ENCODE measurements around the gene INTS14. TPM values are rescaled to one million over a fixed set of nuclear protein-coding genes. Genes with fewer than 3 reads are reported as not detected.

INTS14 gene
- total and polyA plus RNA-seq, 9 of the 15 experiments (the other 6 are each of a cell fraction or from before 2014, with no cell fraction given) = 30.5 to 92.4 (median 46.5) TPM

DNA sequence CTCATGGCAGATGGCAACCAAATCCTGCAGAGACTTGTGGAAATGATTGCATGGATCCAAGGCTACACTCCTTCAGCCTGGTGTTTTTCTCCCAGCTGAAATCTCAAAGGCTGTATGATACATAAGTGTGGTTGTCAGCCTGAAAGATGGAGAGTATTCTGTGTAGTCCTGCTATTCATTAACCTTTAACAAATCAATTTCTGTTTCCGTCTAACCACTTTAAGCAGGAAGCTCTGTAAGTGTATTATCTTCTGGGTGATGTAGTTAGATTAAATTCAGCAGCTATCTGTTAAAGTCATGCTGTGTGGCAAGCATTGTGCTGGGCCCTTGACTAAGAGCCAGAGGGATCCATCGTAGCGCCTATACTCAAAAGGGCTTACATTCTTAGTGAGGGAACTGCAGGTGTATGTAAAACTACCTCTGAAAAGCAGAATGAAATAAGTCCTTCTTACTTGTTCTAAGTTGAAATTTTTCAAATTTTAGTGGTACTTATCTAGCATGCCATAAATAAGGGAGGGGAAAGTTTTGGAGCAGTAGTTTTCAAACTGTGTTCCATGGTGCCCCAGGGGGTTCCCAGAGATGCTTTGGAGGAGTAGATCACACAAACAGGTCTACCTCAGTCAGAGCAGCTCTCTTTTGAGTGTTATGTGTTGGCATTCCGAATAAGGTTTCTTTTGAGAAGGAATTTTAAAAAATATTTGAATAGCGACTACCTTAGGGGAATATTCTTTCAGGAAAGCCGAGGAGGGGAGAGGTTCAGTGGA lies 51.8 kb downstream of the INTS14 start (continued):
- TF ChIP-seq, protein P1, sequence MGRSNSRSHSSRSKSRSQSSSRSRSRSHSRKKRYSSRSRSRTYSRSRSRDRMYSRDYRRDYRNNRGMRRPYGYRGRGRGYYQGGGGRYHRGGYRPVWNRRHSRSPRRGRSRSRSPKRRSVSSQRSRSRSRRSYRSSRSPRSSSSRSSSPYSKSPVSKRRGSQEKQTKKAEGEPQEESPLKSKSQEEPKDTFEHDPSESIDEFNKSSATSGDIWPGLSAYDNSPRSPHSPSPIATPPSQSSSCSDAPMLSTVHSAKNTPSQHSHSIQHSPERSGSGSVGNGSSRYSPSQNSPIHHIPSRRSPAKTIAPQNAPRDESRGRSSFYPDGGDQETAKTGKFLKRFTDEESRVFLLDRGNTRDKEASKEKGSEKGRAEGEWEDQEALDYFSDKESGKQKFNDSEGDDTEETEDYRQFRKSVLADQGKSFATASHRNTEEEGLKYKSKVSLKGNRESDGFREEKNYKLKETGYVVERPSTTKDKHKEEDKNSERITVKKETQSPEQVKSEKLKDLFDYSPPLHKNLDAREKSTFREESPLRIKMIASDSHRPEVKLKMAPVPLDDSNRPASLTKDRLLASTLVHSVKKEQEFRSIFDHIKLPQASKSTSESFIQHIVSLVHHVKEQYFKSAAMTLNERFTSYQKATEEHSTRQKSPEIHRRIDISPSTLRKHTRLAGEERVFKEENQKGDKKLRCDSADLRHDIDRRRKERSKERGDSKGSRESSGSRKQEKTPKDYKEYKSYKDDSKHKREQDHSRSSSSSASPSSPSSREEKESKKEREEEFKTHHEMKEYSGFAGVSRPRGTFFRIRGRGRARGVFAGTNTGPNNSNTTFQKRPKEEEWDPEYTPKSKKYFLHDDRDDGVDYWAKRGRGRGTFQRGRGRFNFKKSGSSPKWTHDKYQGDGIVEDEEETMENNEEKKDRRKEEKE (IDR thresholded peaks at IDR 0.05; ENCODE audit: borderline replicate concordance in 1 of 2, control insufficient read depth in 1 of 2, low read depth in 2 of 2, low read length in 1 of 2) = no peak
- no peak for TF ChIP-seq SETDB1 (IDR thresholded peaks at IDR 0.05; ENCODE audit: low read length)
- TF ChIP-seq ZNF407 (IDR thresholded peaks at IDR 0.05; ENCODE audit: low read depth) = no peak
- no peak for TF ChIP-seq ZNF778 (CRISPR knock-in tag; IDR thresholded peaks at IDR 0.05)
- no peak for TF ChIP-seq E2F5 (CRISPR knock-in tag; IDR thresholded peaks at IDR 0.05)
- TF ChIP-seq ZNF830 (CRISPR knock-in tag; IDR thresholded peaks at IDR 0.05) = no peak
- TF ChIP-seq, protein P2, sequence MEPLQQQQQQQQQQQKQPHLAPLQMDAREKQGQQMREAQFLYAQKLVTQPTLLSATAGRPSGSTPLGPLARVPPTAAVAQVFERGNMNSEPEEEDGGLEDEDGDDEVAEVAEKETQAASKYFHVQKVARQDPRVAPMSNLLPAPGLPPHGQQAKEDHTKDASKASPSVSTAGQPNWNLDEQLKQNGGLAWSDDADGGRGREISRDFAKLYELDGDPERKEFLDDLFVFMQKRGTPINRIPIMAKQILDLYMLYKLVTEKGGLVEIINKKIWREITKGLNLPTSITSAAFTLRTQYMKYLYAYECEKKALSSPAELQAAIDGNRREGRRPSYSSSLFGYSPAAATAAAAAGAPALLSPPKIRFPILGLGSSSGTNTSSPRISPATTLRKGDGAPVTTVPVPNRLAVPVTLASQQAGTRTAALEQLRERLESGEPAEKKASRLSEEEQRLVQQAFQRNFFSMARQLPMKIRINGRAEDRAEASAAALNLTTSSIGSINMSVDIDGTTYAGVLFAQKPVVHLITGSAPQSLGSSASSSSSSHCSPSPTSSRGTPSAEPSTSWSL (CRISPR knock-in tag; IDR thresholded peaks at IDR 0.05; ENCODE audit: borderline replicate concordance) = no peak
